WTC11 (cell line): ENCODE results near the gene MRGPRX1.

Experiments
- ARID4B ChIP-seq: sonication (generic); formaldehyde crosslinking; IDR thresholded peaks from 2 replicates; pipeline ENCODE4 v1.8.0; 2023; ENCODE audit warnings: missing genetic modification reagents, mild to moderate bottlenecking, borderline replicate concordance
- ATF6 ChIP-seq: sonication (generic); formaldehyde crosslinking; IDR thresholded peaks from 2 replicates; pipeline ENCODE4 v1.8.1; 2023; ENCODE audit warnings: mild to moderate bottlenecking, missing genetic modification reagents
- CREB1 ChIP-seq: sonication (generic); formaldehyde crosslinking; IDR thresholded peaks from 2 replicates; pipeline ENCODE4 v1.8.0; 2023; ENCODE audit warnings: mild to moderate bottlenecking, missing genetic modification reagents
- CTCF ChIP-seq: fragments of 200-600 bp; IDR thresholded peaks from 2 replicates; pipeline ENCODE4 v1.8.0; 2022; ENCODE audit warnings: antibody characterized with exemption
- FOXJ3 ChIP-seq: sonication (generic); formaldehyde crosslinking; IDR thresholded peaks from 2 replicates; pipeline ENCODE4 v1.9.0; 2021; ENCODE audit warnings: missing genetic modification reagents, mild to moderate bottlenecking, borderline replicate concordance
- GABPB1 ChIP-seq: sonication (generic); formaldehyde crosslinking; IDR thresholded peaks from 2 replicates; pipeline ENCODE4 v1.8.1; 2023; ENCODE audit warnings: mild to moderate bottlenecking, missing genetic modification reagents
- HMGA2 ChIP-seq: fragments of 250-450 bp; sonication (Bioruptor Pico); IDR thresholded peaks from 2 replicates; pipeline ENCODE4 v1.4.0; 2021; ENCODE audit warnings: mild to moderate bottlenecking, moderate library complexity
- KAT7 ChIP-seq: sonication (generic); formaldehyde crosslinking; IDR thresholded peaks from 2 replicates; pipeline ENCODE4 v1.8.1; 2023; ENCODE audit warnings: missing genetic modification reagents, mild to moderate bottlenecking, borderline replicate concordance
- RELA ChIP-seq: sonication (generic); formaldehyde crosslinking; IDR thresholded peaks from 2 replicates; pipeline ENCODE4 v1.8.1; 2022; ENCODE audit warnings: missing genetic modification reagents, mild to moderate bottlenecking, borderline replicate concordance
- ZBTB43 ChIP-seq: sonication (generic); formaldehyde crosslinking; IDR thresholded peaks from 2 replicates; pipeline ENCODE4 v1.8.1; 2023; ENCODE audit warnings: mild to moderate bottlenecking, missing genetic modification reagents
- ZNF396 ChIP-seq: fragments of 250-450 bp; sonication (Bioruptor Pico); IDR thresholded peaks from 2 replicates; pipeline ENCODE4 v1.8.0; 2021; ENCODE audit warnings: mild to moderate bottlenecking, moderate library complexity, borderline replicate concordance
- ZSCAN18 ChIP-seq: fragments of 250-450 bp; sonication (Bioruptor Pico); IDR thresholded peaks from 2 replicates; pipeline ENCODE4 v2.1.2; 2022; ENCODE audit warnings: mild to moderate bottlenecking, moderate library complexity

- TF ChIP-seq CTCF (no peak), RELA (CRISPR knock-in tag) (no peak), HMGA2 (CRISPR knock-in tag) (no peak), FOXJ3 (CRISPR knock-in tag) (no peak), ARID4B (no peak), ZBTB43 (CRISPR knock-in tag) (no peak), KAT7 (CRISPR knock-in tag) (no peak), ATF6 (CRISPR knock-in tag) (no peak), CREB1 (no peak), GABPB1 (CRISPR knock-in tag) (no peak), ZNF396 (no peak), ZSCAN18 (no peak)
These were observed 47.5 kb upstream of the MRGPRX1 start for GRCh38 chr11:18986744-18987143.
